ENCODE measurements around the gene ISYNA1.

ISYNA1 gene

GRCh38 chr19:18419699-18420460 is 18.1 kb downstream of the ISYNA1 start:
- DNase-seq (ENCODE audit: low read depth, low spot score), result no peak
- TF ChIP-seq CTCF (IDR thresholded peaks at IDR 0.05; ENCODE audit: low read depth, low read length), result no peak
- H3K4me3 ChIP-seq (ENCODE audit: low read depth, low read length), result peak overlapping the region; percentile 71
- in situ Hi-C loops (cut with HindIII; ENCODE audit: low sequenced_read_pairs), result no loop called here

- TF ChIP-seq CTCF (IDR thresholded peaks at IDR 0.05; ENCODE audit: low read depth, low read length), result no peak
- peak; percentile 81 for DNase-seq (ENCODE audit: low read depth, low spot score)
- peak within 1 kb of the TSS; percentile 71 for H3K4me3 ChIP-seq (ENCODE audit: low read depth, low read length)
- in situ Hi-C loops (cut with HindIII; ENCODE audit: low sequenced_read_pairs), result no loop called here
These were observed 18.7 kb downstream of the ISYNA1 start, which contains the start of gene SSBP4 for GRCh38 chr19:18419195-18419698. TSS of gene SSBP4 (plus strand) at chr19:18419398. CDS start at chr19:18419649, 251 bp downstream.

- in situ Hi-C loops (cut with HindIII; ENCODE audit: low sequenced_read_pairs), result no loop called here
- no peak for TF ChIP-seq CTCF (IDR thresholded peaks at IDR 0.05; ENCODE audit: low read depth, low read length)
- peak overlapping the region; percentile 22 for H3K4me3 ChIP-seq (ENCODE audit: low read depth, low read length)
- no peak for DNase-seq (ENCODE audit: low read depth, low spot score)
These were observed 19.3 kb downstream of the ISYNA1 start for GRCh38 chr19:18418483-18419194.

GRCh38 chr19:18418029-18418482 is 19.9 kb downstream of the ISYNA1 start:
- no peak for TF ChIP-seq CTCF (IDR thresholded peaks at IDR 0.05; ENCODE audit: low read depth, low read length)
- no peak for DNase-seq (ENCODE audit: low read depth, low spot score)
- no peak overlapping the region for H3K4me3 ChIP-seq (ENCODE audit: low read depth, low read length)
- in situ Hi-C loops (cut with HindIII; ENCODE audit: low sequenced_read_pairs), result no loop called here

GRCh38 chr19:18417250-18418028 is 20.5 kb downstream of the ISYNA1 start:
- peak; percentile 90 for DNase-seq (ENCODE audit: low read depth, low spot score)
- in situ Hi-C loops (cut with HindIII; ENCODE audit: low sequenced_read_pairs), result no loop called here
- no peak for TF ChIP-seq CTCF (IDR thresholded peaks at IDR 0.05; ENCODE audit: low read depth, low read length)
- H3K4me3 ChIP-seq (ENCODE audit: low read depth, low read length), result peak overlapping the region; percentile 31

GRCh38 chr19:18416778-18417249 is 21.1 kb downstream of the ISYNA1 start:
- in situ Hi-C loops (cut with HindIII; ENCODE audit: low sequenced_read_pairs), result no loop called here
- H3K4me3 ChIP-seq (ENCODE audit: low read depth, low read length), result peak overlapping the region; percentile 31
- DNase-seq (ENCODE audit: low read depth, low spot score), result peak; percentile 91
- no peak for TF ChIP-seq CTCF (IDR thresholded peaks at IDR 0.05; ENCODE audit: low read depth, low read length)

Measured in astrocyte of the spinal cord (primary cell).